PC-3 (cell line): ENCODE data around the gene POLE4.

ENCODE experiments used
- CTCF ChIP-seq: fragments of 300-600 bp; sonication (generic); conservative IDR thresholded peaks from 2 replicates; pipeline ENCODE4 v1.5.1; 2017; ENCODE audit warnings: antibody characterized with exemption, low read depth, mild to moderate bottlenecking, low read length
- EZH2 ChIP-seq: fragments of 300-600 bp; sonication (generic); IDR thresholded peaks from one replicate; pipeline ENCODE4 v1.6.1; 2017; ENCODE audit warnings: antibody characterized with exemption, mild to moderate bottlenecking, low read length; ENCODE audit not compliant: unreplicated experiment
- EZH2phosphoT487 ChIP-seq: fragments of 300-600 bp; sonication (generic); IDR thresholded peaks from 2 replicates; pipeline ENCODE4 v1.6.1; 2018; ENCODE audit warnings: mild to moderate bottlenecking, antibody characterized with exemption, low read length, borderline replicate concordance

DNA sequence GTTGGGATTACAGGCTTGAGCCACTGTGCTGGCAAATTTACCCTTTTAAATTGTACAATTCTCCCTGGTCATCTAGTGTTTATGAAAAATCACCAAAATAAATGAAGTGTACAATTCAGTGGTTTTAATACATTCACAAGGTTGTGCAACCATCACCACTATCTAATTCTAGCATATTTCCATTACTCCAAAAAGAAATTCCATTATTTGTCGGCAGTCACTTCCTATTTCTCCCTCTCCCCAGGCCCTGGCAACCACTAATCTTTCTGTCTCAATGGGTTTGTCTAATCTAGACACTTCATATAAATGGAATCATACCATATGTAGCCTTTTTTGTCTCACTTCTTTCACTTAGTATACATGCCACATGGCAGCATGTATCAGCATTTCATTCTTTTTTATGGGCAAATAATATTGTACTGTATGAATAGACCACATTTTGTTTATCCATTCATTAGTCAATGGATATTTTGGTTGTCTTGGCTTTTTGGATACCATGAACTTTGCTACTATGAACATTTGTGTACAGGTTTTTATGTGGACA, 12.6 kb upstream of the POLE4 start:
- TF ChIP-seq CTCF: no peak
- no peak for TF ChIP-seq EZH2
- TF ChIP-seq EZH2phosphoT487: no peak
